Left ventricle myocardium inferior (tissue), 1 donor: ENCODE results near the gene BMPR1B. TPM values are rescaled to one million over a fixed set of nuclear protein-coding genes. Genes with fewer than 3 reads are reported as not detected.

ENCODE experiments used
- DNase-seq: peaks from one replicate; pipeline ENCODE4 v3.0.0-alpha.2; 2020
- H3K27ac ChIP-seq: fragments of 200-600 bp; replicated peaks from 2 replicates; pipeline ENCODE4 v1.8.0; 2021
- H3K27me3 ChIP-seq: fragments of 200-600 bp; 2 replicates; pipeline ENCODE4 v1.8.0; 2021; ENCODE audit warnings: low read depth
- H3K36me3 ChIP-seq: fragments of 200-600 bp; 2 replicates; pipeline ENCODE4 v1.8.0; 2021
- H3K4me1 ChIP-seq: fragments of 200-600 bp; 2 replicates; pipeline ENCODE4 v1.8.0; 2021
- H3K4me3 ChIP-seq: fragments of 200-600 bp; 2 replicates; pipeline ENCODE4 v1.8.0; 2021; ENCODE audit warnings: mild to moderate bottlenecking, moderate library complexity
- H3K9me3 ChIP-seq: fragments of 200-600 bp; replicated peaks from 2 replicates; pipeline ENCODE4 v1.8.0; 2021
- CTCF ChIP-seq: fragments of 200-600 bp; IDR thresholded peaks from 2 replicates; pipeline ENCODE4 v1.8.0; 2021; ENCODE audit warnings: antibody characterized with exemption, mild to moderate bottlenecking, borderline replicate concordance
- intact Hi-C: fragments of 100-400 bp; cut with micrococcal nuclease; formaldehyde crosslinking; loops from one replicate; pipeline ENCODE4 v1.11.0; 2022
- total RNA-seq: library from RNA; stranded (reverse); fragmentation: NEBNext Ultra II Directional; extraction: Animal tissue kit (Norgen Biotek cat#: 25700); gene quantifications from one replicate; pipeline ENCODE4 v1.2.1, GENCODE V29; 2021
- donor health status: DM: no; HTN: yes; CAD: no; lungs with severe emphysema.

BMPR1B gene
- total RNA-seq, 1 donor from 2014 or later, result 3.0 TPM

DNA sequence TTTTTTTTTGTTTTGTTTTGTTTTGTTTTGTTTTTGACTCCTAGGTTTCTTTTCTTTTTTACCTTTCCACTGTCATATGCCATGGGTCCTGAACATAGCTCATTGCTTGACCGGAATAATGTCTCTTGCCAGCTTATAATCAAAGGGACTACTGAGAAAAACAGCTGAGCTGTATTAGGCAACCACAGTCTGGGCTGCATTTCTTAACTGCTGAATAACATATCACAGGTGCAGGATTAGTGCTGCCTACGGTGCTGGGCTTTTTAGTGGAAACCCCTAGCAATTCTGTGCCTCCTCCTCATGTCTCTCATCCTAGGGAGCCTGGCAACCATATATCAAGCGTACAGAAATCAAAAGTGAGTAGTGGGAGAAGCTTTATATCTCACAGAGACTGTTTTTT is 333.5 kb downstream of the BMPR1B start:
- H3K9me3 ChIP-seq, result no peaks in the 10 kb centered on the region
- H3K27me3 ChIP-seq, result no peaks in the 10 kb centered on the region
- no peak overlapping the region for H3K4me3 ChIP-seq
- H3K27ac ChIP-seq, result no peak overlapping the region
- intact Hi-C loops, result no loop called here
- peaks cover 4% of the 10 kb centered on the region for H3K4me1 ChIP-seq
- no peak for DNase-seq
- H3K36me3 ChIP-seq, result no peaks in the 10 kb centered on the region
- no peak for TF ChIP-seq CTCF

DNA sequence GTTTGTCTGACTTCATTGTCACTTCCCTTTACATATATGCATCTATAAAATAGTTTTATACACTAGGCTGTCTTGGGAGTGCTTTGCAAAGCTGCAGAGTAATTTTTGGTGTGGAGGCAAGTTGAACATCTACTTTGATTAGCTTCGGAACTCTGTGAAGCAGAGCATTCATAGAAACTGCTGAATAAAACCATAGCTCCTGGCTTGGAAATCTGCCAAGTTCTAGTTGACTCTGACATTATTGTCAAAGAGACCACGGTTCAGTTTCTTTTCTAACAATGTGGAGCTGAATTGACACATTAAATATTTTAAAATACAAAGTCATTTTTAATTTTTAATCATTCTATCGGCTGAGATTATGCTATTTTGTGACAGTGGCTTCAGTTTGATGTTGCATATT is 335.0 kb downstream of the BMPR1B start:
- no peak overlapping the region for H3K27ac ChIP-seq
- no peak for TF ChIP-seq CTCF
- H3K36me3 ChIP-seq, result no peaks in the 10 kb centered on the region
- no peak for DNase-seq
- intact Hi-C loops, result no loop called here
- no peaks in the 10 kb centered on the region for H3K9me3 ChIP-seq
- peaks cover 4% of the 10 kb centered on the region for H3K4me1 ChIP-seq
- no peak overlapping the region for H3K4me3 ChIP-seq
- no peaks in the 10 kb centered on the region for H3K27me3 ChIP-seq

DNA sequence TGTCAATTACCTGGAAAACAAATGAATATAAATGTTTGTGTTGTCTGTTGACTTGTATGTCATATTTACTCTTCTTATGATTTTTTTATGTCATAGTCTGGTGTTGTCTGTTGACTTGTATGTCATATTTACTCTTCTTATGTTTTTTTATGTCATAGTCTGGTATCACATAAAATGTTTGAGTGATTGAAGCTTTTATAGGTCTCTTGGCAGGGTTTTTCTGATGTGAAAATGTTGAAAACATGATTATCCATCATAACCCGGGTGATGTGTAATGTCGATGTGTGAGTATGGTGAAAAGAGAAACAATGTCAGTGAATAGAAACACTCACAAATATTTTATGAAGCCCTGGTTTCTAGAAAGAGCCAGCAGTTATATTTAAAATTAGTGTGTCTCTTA is 335.7 kb downstream of the BMPR1B start:
- TF ChIP-seq CTCF, result no peak
- Histone ChIP-seq H3K9me3 (no peaks in the 10 kb centered on the region), H3K4me3 (no peak overlapping the region), H3K36me3 (no peaks in the 10 kb centered on the region), H3K27me3 (no peaks in the 10 kb centered on the region), H3K27ac (no peak overlapping the region), H3K4me1 (peaks cover 4% of the 10 kb centered on the region)
- intact Hi-C loops, result no loop called here
- no peak for DNase-seq

- Histone ChIP-seq H3K27me3 (no peaks in the 10 kb centered on the region), H3K27ac (no peak overlapping the region), H3K9me3 (no peaks in the 10 kb centered on the region), H3K4me1 (peaks cover 4% of the 10 kb centered on the region), H3K36me3 (no peaks in the 10 kb centered on the region), H3K4me3 (no peak overlapping the region)
- DNase-seq, result no peak
- intact Hi-C loops, result no loop called here
- TF ChIP-seq CTCF, result no peak
Measured at GRCh38 chr4:95093936-95094929, 336.5 kb downstream of the BMPR1B start.

DNA sequence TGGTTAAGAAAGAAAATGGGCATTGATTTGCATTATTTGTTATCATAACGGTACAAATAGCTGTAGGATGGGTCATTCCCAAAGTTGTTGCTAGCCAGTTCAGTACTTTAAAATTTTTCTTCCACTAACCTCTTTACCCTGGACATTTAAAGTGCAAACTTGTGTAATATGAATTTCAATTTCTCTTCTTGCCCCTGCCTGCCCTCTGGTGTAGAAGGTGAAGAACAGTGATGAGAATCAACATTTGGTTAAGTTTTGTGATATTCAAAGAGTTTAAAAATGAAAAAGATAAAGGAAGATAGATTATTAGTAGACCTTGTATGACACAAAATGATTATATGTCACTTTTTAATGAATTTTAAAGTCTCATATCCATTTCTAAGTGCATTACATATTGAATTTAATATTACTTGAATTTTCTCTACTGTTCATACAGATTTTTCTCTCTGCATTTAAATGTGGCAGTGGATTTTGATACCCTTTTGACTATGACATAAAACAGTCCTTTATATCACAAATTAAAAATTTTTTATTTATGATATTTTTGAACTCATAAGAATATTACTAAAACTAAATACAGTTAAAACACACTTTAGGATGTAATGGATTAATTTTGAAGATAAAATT is 337.7 kb downstream of the BMPR1B start:
- intact Hi-C loops, result no loop called here
- no peaks in the 10 kb centered on the region for H3K36me3 ChIP-seq
- H3K27me3 ChIP-seq, result no peaks in the 10 kb centered on the region
- H3K27ac ChIP-seq, result no peak overlapping the region
- H3K9me3 ChIP-seq, result peaks cover 5% of the 10 kb centered on the region
- DNase-seq, result no peak
- peaks cover 4% of the 10 kb centered on the region for H3K4me1 ChIP-seq
- TF ChIP-seq CTCF, result peak; percentile 63
- no peak overlapping the region for H3K4me3 ChIP-seq
